Peyer's patch (tissue), 4 donors: ENCODE measurements around the gene FOXO6.

Experiments used
- CTCF ChIP-seq, 6 experiments: fragments of 450-650 bp in 4 of 6; fragments of 200-600 bp in 2 of 6; sonication (generic) in 1 of 6; IDR thresholded peaks; one replicate each; pipeline ENCODE4 v1.5.1; 2017 to 2019; ENCODE audit warnings: antibody characterized with exemption in 6 of 6, mild to moderate bottlenecking in 3 of 6, moderate library complexity in 1 of 6
- POLR2A ChIP-seq, 2 donors: fragments of 450-650 bp; IDR thresholded peaks; one replicate each; pipeline ENCODE4 v1.5.1; 2017; ENCODE audit warnings: antibody characterized with exemption in 2 of 2, mild to moderate bottlenecking in 2 of 2, moderate library complexity in 2 of 2

DNA sequence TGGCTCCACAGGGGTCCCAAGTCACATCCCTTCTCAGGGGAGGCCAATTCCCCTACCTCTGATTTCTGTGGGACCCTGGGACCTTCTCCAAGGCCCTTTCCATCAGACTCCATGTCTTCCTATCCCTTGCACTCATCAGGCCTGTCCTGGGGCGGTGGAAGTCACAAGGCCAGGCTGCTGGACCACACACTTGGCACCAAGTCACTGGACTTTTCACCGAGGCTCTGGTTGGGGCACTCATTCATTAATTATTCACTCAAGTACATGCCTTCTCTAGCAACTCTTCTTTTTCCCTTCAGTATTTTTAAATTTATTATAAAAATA, 11.2 kb upstream of the FOXO6 start:
- TF ChIP-seq CTCF (IDR thresholded peaks at IDR 0.05) (no peak), POLR2A (IDR thresholded peaks at IDR 0.05) (no peak)
